PC-3 (cell line): ENCODE measurements around the gene GAMT.

ENCODE experiments used
- CTCF ChIP-seq: fragments of 300-600 bp; sonication (generic); conservative IDR thresholded peaks from 2 replicates; pipeline ENCODE4 v1.5.1; 2017; ENCODE audit warnings: antibody characterized with exemption, low read depth, mild to moderate bottlenecking, low read length
- EZH2 ChIP-seq: fragments of 300-600 bp; sonication (generic); IDR thresholded peaks from one replicate; pipeline ENCODE4 v1.6.1; 2017; ENCODE audit warnings: antibody characterized with exemption, mild to moderate bottlenecking, low read length; ENCODE audit not compliant: unreplicated experiment
- EZH2phosphoT487 ChIP-seq: fragments of 300-600 bp; sonication (generic); IDR thresholded peaks from 2 replicates; pipeline ENCODE4 v1.6.1; 2018; ENCODE audit warnings: mild to moderate bottlenecking, antibody characterized with exemption, low read length, borderline replicate concordance

GRCh38 chr19:1379961-1380489, 21.3 kb downstream of the GAMT start:
- TF ChIP-seq CTCF, result no peak
- no peak for TF ChIP-seq EZH2
- TF ChIP-seq EZH2phosphoT487, result no peak
